ENCODE measurements around the gene MAPK14.

MAPK14 gene

DNA sequence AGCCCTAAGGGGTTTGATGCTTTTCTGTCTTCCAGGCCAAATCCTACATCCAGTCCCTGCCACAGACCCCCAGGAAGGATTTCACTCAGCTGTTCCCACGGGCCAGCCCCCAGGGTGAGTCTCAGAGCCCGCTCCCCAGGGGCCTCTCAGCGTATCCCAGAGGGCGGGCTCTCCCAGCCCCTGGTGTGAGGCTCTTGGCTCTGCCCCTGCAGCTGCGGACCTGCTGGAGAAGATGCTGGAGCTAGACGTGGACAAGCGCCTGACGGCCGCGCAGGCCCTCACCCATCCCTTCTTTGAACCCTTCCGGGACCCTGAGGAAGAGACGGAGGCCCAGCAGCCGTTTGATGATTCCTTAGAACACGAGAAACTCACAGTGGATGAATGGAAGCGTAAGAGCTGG is 111.1 kb downstream of the MAPK14 start:
- DNase-seq (ENCODE audit: low spot score) = no peak

DNA sequence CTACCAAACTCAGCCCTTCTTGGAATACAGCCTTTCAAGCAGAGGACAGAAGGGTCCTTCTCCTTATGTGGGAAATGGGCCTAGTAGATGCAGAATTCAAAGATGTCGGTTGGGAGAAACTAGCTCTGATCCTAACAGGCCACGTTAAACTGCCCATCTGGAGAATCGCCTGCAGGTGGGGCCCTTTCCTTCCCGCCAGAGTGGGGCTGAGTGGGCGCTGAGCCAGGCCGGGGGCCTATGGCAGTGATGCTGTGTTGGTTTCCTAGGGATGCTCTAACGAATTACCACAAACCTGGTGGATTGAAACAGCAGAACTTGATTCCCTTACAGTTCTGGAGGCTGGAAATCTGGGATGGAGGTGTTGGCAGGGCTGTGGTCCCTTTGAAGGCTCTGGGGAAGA is 111.8 kb downstream of the MAPK14 start:
- peak; percentile 54 for DNase-seq (ENCODE audit: low spot score)

DNA sequence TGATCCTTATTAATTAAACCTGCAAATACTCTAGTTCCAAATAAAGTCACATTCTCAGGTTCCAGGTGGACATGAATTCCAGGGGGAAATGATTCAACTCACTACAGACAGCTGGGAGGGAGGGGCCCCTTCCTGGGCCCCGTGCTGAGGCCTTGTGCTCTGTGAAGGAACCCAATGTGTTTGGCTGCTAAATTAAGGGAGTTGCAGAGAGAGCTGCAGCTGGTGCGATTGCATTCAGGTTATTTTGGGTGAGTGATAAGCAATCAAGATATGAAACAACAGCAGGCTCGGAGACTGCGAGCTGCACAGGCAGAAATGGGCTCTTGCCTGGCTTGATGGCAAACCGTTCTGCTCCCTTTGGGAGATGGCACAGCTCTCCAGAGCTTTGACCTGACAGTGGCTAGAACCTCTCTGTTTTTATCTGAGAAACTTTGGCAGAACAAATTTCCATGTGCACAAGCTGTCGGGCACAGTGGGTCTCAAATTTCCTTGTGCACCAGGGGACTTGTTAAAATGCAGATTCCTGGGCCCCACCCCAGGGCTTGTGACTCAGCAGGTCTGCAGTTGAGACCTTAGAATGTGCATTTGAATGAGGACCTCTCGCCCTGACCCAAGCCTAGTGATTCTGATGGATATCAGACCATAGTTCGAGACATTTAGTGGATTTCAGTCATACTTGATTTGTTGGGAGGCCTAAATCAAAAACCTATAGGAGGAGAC is 112.5 kb downstream of the MAPK14 start:
- no peak for DNase-seq (ENCODE audit: low spot score)

DNA sequence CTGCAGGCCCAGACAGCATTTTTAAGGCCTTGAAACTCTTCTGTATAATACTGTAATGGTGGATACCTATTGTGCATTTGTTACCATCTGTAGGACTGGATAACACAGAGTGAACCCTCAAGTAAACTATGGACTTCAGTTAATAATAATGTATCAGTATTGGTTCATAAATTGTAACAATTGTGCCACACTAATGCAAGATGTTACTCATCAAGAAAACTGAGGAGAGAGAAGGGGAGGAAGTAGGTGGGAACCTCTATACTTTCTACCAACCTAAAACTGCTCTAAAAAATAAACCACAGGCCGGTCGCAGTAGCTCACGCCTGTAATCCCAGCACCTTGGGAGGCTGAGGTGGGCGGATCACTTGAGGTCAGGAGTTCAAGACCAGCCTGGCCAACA is 113.5 kb downstream of the MAPK14 start:
- no peak for DNase-seq (ENCODE audit: low spot score)

DNA sequence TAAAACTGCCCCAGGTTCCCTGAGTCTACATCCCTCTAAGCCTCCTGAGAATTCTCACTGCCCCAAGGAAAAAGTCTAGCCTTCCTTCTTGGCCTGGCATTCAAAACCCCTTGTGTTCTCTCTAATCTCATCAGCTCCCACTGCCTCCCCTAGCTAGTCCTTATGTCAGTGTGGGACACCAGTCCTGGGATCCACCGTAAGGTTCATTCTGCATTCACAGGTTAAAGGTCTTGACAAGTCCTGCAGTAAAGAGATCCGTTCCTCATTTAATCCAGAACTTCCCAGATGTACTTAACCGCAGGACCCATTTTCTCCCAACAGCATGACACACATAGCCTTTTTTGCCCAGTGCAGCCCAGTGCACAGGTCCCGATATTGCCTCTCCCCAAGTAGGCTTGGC is 114.4 kb downstream of the MAPK14 start:
- no peak for DNase-seq (ENCODE audit: low spot score)

DNA sequence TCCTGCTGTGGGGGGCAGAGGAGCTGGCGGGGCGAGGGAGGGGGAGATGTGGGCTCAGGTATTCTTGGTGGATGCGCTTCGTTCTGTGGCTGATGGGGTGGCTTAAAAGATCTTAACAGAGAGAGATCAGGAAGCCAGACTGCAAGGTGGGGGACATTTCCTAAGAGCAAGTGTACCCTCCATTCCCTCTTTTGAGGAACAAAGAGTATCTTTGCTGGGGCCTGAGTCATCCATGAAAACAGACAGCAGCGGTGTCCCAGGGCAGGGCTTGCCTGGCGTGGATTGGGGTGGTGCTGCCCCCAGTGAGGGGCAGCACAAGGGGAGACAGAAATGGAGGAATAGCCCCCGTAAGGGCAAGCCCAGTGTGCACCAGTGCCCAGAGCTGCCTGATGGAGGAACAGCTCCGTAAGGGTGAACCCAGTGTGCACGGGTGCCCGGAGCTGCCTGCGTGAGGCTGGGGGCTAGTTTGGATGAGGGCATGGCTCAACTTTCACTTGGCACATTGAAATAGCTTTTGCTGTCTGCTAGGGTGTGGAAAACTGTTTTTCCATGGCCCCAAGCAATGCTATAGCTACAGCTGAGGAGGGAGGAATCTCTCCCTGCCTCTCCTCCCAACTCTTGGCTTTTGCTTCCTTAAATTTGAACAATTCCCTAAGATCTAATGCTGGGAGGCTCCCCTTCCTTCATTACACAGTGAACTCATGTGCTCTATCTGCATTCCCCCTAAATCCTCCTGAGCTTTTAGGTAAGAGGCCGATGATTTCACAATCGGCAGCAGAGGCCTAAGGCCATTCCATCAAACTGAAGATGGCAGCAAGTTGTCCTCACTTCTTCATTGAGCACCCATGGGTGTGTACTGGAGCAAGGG is 115.6 kb downstream of the MAPK14 start:
- DNase-seq (ENCODE audit: low spot score) = no peak

DNA sequence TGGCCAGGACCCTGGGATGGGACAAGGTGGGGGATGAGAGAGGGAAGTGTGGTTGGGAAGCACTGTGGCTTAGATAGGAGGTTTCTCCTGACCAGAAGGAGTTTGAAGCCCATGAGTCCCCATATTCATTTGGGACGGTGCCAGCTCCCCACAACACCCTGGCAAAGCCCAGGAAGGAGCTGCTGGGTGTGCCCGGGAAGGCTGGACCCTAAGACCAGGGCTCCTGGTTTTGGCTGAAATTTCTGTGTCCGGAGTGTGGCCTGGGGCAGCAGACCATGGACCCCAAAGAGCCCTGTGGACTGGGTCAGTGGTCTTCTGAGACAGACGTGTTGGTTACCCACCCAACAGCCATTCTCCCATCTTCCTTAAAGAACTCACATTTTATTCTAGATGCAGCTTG is 117.9 kb downstream of the MAPK14 start:
- no peak for DNase-seq (ENCODE audit: low spot score)

DNA sequence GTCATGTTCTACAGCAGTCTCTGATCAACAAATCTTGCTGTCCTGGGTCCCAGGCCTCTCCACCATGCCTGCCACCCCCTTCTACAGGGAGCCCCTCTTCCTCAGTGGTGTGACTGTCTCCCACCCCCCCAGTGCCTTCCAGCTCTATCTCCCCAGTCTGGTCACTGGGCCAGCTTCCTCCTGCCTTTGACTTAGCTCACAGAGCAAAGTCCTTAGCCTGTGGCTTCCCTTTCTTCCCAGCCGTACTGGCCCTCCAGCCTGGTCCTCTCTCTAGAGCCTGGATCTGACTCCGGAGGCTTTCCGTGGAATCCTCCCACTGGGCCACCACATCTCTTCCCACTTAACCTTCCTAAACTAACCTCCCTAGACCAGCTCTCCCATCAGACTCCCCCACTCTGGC is 119.7 kb downstream of the MAPK14 start:
- DNase-seq (ENCODE audit: low spot score) = no peak

DNA sequence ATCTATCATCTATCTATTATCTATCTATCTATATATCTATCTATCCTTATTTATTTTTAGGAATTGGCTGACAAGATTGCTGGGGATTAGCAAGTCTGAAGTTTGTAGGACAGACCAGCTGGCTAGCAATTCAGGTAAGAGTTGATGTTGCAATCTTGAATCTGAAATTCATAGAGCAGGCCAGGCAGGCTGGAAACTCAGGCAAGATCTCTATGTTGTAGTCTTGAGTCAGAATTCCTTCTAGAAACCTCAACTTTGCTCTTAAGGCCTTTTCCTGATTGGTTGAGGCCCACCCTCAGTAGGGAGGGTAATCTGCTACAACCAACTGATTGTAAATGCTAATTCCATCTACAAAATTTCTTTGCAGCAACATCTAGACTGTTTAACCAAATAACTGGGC is 121.9 kb downstream of the MAPK14 start:
- no peak for DNase-seq (ENCODE audit: low spot score)

DNA sequence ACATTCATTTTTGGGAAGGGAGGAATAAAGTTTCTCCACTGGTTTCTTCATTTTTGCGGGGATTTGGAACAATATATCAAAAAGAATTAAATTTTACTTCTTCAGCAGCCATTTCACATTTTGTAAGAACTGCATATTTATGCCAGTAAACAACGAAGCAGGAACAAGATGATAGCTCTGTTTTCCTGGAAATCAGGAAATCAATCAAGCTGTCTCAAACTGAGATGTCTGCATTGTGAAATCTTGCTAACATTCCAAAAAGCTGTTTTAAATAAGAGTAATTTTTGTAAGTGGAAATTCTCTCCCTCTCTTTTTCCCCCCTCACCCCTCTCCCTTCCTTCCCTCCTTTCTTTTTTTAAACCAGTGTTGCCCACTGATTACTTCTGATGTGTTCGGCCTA is 122.7 kb downstream of the MAPK14 start:
- DNase-seq (ENCODE audit: low spot score) = no peak

DNA sequence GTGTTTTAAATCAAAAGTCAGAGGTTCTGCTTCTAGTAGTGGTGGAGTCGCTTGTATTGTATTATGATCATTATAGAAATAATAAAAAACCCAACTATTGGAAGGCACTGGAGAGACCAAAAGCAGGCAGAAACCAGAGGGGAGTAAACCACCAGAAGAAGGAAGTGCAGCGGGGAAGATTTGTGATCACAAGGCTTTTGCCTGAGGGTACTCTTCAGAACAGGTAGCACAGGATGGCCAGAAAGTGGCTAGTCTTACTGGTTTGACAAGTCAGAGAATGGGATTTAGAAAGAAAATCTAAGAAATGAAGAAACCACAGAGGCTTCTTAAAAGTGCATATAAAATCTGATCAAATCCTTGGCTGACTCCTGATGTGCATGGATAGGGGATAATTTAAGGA is 126.7 kb downstream of the MAPK14 start:
- no peak for DNase-seq (ENCODE audit: low spot score)

DNA sequence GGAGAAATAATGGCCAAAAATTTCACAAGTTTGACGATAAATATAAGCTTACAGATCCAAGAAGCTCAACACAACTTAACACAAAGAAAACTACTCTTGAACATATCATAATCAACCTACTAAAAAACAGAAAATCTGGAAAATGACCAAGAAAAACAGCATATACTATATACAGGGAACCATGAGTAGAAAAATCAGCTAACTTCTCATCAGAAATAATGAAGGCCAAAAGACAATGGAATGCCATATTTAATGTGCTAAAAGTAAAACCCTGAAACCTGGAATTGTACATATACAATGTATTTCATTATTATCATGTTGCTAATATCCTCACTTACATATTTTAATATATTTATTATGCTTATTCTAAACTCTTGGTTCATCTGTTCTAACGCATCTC is 128.1 kb downstream of the MAPK14 start:
- DNase-seq (ENCODE audit: low spot score) = no peak

DNA sequence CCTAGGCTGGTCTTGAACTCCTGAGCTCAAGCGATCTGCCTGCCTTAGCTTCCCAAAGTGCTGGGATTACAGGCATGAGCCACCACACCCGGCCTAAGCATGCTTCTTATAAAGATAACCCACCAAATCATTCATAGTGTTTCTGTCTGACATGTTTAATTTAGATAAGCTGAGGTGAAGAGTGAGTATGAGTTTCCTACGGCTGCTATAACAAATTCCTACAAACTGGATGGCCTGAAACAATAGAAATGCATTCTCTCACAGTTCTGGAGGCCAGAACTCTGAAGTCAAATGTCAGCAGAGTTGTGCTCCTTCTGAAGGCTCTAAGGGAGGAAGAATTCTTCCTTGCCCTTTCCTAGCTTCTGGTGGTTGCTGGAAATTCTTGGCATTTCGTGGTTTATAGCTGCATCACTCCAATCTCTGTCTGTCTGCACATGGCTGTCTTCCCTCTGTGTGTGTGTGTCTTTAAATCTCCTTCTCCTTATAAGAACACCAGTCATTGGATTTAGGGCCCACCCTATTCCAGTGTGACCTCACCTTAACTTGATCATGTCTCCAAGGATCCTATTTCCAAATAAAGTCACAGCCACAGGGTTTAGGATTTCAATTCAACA is 132.6 kb downstream of the MAPK14 start:
- DNase-seq (ENCODE audit: low spot score) = no peak

All from HuH-7 (cell line).